ENCODE data around the gene CRTC3. TPM values are rescaled to one million over a fixed set of nuclear protein-coding genes. Genes with fewer than 3 reads are reported as not detected.
A peak's percentile ranks its signal among the peaks of the same experiment; 100 is the strongest.

The CRTC3 gene, protein sequence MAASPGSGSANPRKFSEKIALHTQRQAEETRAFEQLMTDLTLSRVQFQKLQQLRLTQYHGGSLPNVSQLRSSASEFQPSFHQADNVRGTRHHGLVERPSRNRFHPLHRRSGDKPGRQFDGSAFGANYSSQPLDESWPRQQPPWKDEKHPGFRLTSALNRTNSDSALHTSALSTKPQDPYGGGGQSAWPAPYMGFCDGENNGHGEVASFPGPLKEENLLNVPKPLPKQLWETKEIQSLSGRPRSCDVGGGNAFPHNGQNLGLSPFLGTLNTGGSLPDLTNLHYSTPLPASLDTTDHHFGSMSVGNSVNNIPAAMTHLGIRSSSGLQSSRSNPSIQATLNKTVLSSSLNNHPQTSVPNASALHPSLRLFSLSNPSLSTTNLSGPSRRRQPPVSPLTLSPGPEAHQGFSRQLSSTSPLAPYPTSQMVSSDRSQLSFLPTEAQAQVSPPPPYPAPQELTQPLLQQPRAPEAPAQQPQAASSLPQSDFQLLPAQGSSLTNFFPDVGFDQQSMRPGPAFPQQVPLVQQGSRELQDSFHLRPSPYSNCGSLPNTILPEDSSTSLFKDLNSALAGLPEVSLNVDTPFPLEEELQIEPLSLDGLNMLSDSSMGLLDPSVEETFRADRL
- polyA plus RNA-seq (2013): 36.5 and 36.8 TPM in 2 replicates

DNA sequence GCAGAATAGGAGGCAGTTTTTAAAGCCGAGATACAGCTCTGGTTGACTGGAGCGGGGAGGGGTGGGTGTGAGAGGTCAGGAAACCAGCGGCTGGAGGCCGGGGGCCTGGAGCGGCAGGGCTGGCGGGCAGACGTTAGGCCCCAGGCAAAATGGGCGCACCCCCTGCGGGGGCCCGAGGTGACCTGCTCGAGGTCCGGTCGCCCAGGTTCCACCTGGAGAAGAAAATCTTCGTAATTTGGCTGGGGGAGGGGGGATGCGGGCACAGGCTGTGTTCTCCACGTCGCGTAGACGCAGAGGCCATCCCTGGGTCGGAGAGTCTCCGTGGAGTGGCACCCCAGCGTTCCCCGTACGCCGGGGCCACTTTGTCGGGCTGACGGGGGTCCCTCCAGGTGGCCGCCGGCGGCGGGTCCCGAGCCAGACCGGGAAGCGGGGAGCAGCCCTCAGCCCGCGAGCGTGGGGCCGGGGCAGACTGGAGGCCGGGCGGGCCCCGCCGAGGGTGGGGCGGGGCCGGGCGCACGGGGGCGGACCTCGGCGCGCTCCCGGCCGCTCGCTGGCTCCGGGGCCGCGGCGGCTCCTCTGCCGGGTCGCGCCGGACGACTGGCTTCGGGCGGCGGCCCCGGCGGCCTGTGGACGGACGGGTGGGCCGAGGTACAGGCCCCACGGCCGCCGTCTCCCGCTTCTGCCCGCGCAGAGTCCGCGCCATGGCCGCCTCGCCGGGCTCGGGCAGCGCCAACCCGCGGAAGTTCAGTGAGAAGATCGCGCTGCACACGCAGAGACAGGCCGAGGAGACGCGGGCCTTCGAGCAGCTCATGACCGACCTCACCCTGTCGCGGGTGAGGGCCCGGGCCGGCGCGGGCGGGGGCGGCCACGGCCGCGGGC, at the start of gene CRTC3:
CRTC3 (plus strand) TSS at position 553 of the 879 bp plus-strand sequence; CDS start at position 702, 149 bp downstream.
- peak within 1 kb of the TSS; percentile 99 for H2AFZ ChIP-seq (ENCODE audit: insufficient read depth, low read length, poor library complexity)
- no CpG with 5 or more reads among the region's 104 CpGs for WGBS (ENCODE audit: extremely low coverage, insufficient coverage, insufficient read length)
- peak; percentile 93 for DNase-seq
- H3K9me3 ChIP-seq (ENCODE audit: insufficient read depth, low read depth, low read length): no peaks in the 10 kb centered on the region
- no peaks in the 10 kb centered on the region for H3K36me3 ChIP-seq (ENCODE audit: control insufficient read depth in 1 of 2, insufficient read depth in 2 of 2, low read length in 2 of 2)
- H3K23ac ChIP-seq (ENCODE audit: low read length): no peak within 1 kb of the TSS
- H3K79me2 ChIP-seq (ENCODE audit: control insufficient read depth, insufficient read depth, low read length, poor library complexity): peaks cover 15% of the 10 kb centered on the region
- H3K4ac ChIP-seq (ENCODE audit: low read depth, low read length): peak within 1 kb of the TSS; percentile 97
- H2BK120ac ChIP-seq (ENCODE audit: insufficient read depth, low read length, poor library complexity): peak within 1 kb of the TSS; percentile 94
- H3K18ac ChIP-seq (ENCODE audit: low read length): peak within 1 kb of the TSS; percentile 89
- no peaks in the 10 kb centered on the region for H3K27me3 ChIP-seq (ENCODE audit: insufficient read depth, low read length)
- H3K4me3 ChIP-seq (ENCODE audit: low read depth, low read length): peak within 1 kb of the TSS; percentile 97
- H3K79me1 ChIP-seq (ENCODE audit: low read length): peaks cover 16% of the 10 kb centered on the region
- peak within 1 kb of the TSS; percentile 99 for H3K14ac ChIP-seq (ENCODE audit: low read length)
- peak within 1 kb of the TSS; percentile 90 for H3K27ac ChIP-seq (ENCODE audit: low read depth, low read length)
- H2BK12ac ChIP-seq (ENCODE audit: low read length): peak within 1 kb of the TSS; percentile 84
- peaks cover 7 to 12% of the 10 kb centered on the region in 2 experiments for H3K4me1 ChIP-seq (ENCODE audit: control insufficient read depth in 1 of 2, insufficient read depth in 2 of 2, low read length in 2 of 2)
- H3K9ac ChIP-seq (ENCODE audit: low read length): peak within 1 kb of the TSS; percentile 85
- H4K12ac ChIP-seq (ENCODE audit: low read depth, low read length): peak within 1 kb of the TSS; percentile 93
- peak within 1 kb of the TSS; percentile 94 for H2BK5ac ChIP-seq (ENCODE audit: low read depth, low read length, poor library complexity)
- H3K4me2 ChIP-seq (ENCODE audit: low read length): peak within 1 kb of the TSS; percentile 99
- H4K8ac ChIP-seq (ENCODE audit: low read depth, low read length): peak within 1 kb of the TSS; percentile 98
- no peak within 1 kb of the TSS for H2AK5ac ChIP-seq (ENCODE audit: low read length)
- peak within 1 kb of the TSS; percentile 96 for H4K91ac ChIP-seq (ENCODE audit: low read depth, low read length)

DNA sequence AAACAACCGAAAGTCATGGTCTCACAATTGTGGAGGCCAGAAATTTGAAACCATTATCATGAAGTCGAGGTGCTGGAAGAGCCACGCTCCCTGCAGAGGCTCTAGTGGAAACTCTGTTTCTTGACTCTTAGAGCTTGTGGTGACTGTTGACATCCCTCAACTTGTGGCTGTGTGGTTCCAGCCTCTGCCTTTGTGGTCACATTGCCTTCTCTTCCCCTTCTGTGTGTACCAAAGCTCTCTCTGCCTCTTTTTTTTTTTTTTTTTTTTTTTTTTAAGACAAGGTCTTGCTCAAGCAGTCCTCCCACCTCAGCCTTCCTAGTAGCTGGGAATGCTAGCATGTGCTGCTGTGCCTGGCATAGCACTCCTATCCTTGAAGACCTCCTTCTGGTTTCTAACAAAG, 48.7 kb upstream of the CRTC3 start:
- no peak for DNase-seq
- no peak overlapping the region for H2AFZ ChIP-seq (ENCODE audit: insufficient read depth, low read length, poor library complexity)
- H3K4ac ChIP-seq (ENCODE audit: low read depth, low read length): peak overlapping the region; percentile 50
- H3K9me3 ChIP-seq (ENCODE audit: insufficient read depth, low read depth, low read length): no peaks in the 10 kb centered on the region
- H2AK5ac ChIP-seq (ENCODE audit: low read length): peak overlapping the region; percentile 96
- peak overlapping the region; percentile 88 for H3K18ac ChIP-seq (ENCODE audit: low read length)
- peaks cover 19% of the 10 kb centered on the region for H3K79me1 ChIP-seq (ENCODE audit: low read length)
- H2BK5ac ChIP-seq (ENCODE audit: low read depth, low read length, poor library complexity): peak overlapping the region; percentile 86
- no peaks in the 10 kb centered on the region for H3K27me3 ChIP-seq (ENCODE audit: insufficient read depth, low read length)
- H4K12ac ChIP-seq (ENCODE audit: low read depth, low read length): peak overlapping the region; percentile 65
- H3K4me3 ChIP-seq (ENCODE audit: low read depth, low read length): no peak overlapping the region
- peak overlapping the region; percentile 90 for H2BK120ac ChIP-seq (ENCODE audit: insufficient read depth, low read length, poor library complexity)
- no peak overlapping the region for H3K4me2 ChIP-seq (ENCODE audit: low read length)
- H3K9ac ChIP-seq (ENCODE audit: low read length): no peak overlapping the region
- H3K36me3 ChIP-seq (ENCODE audit: control insufficient read depth in 1 of 2, insufficient read depth in 2 of 2, low read length in 2 of 2): peaks cover 24 to 30% of the 10 kb centered on the region in 2 experiments
- H3K23ac ChIP-seq (ENCODE audit: low read length): no peak overlapping the region
- peak overlapping the region; percentile 77 for H3K14ac ChIP-seq (ENCODE audit: low read length)
- peak overlapping the region; percentile 93 for H2BK12ac ChIP-seq (ENCODE audit: low read length)
- peaks cover 18 to 19% of the 10 kb centered on the region in 2 experiments for H3K4me1 ChIP-seq (ENCODE audit: control insufficient read depth in 1 of 2, insufficient read depth in 2 of 2, low read length in 2 of 2)
- H3K79me2 ChIP-seq (ENCODE audit: control insufficient read depth, insufficient read depth, low read length, poor library complexity): peaks cover 3% of the 10 kb centered on the region
- H4K8ac ChIP-seq (ENCODE audit: low read depth, low read length): peak overlapping the region; percentile 73
- peak overlapping the region; percentile 32 for H3K27ac ChIP-seq (ENCODE audit: low read depth, low read length)
- peak overlapping the region; percentile 52 for H4K91ac ChIP-seq (ENCODE audit: low read depth, low read length)
- WGBS (ENCODE audit: extremely low coverage, insufficient coverage, insufficient read length): no CpG with 5 or more reads among the region's 3 CpGs

DNA sequence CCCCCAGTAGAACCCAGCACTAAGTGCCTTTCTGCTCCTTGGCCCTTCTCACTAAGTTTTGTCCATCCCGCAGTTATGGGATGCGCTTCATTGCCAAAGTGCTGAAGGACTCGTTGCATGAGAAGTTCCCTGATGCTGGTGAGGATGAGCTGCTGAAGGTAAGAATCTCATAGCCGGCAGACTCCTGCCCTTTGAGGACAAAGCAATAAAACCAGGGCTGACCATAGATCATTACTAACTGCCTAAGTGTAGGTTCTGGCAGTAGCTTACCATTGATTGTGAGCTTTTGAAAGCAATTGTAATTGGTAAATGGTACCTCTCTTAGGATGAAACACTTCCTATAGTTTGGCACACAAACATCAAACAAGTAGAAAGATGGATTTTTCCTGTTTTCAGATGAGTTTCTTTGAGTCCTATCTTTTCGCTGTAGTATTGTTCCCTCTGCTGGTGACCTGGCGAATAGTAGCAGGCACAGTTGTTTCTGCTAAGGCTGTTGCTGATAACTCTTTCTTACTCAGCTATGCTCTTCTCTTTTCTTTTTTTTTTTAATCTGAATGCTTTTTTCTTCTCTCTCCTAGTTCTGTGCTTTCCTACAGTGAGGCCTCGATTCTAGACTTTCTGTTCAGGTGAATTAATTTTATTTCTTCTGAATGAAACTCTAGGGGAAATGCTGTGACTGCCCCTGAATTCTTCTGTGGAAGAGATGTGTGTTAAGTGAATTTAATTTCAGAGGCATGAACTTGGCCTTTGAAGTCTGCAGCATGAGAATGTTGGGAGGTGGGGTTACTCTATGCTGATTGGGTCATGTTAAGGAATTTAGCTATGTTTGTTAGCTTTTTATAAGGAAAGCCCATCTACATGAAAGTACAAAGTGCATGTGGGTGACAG, 47.4 kb upstream of the CRTC3 start:
- Histone ChIP-seq H3K14ac (ENCODE audit: low read length) (no peak overlapping the region), H3K27me3 (ENCODE audit: insufficient read depth, low read length) (no peaks in the 10 kb centered on the region), H3K27ac (ENCODE audit: low read depth, low read length) (no peak overlapping the region), H2AFZ (ENCODE audit: insufficient read depth, low read length, poor library complexity) (no peak overlapping the region), H4K12ac (ENCODE audit: low read depth, low read length) (no peak overlapping the region), H4K91ac (ENCODE audit: low read depth, low read length) (no peak overlapping the region), H2BK12ac (ENCODE audit: low read length) (no peak overlapping the region), H3K4me2 (ENCODE audit: low read length) (no peak overlapping the region), H2BK120ac (ENCODE audit: insufficient read depth, low read length, poor library complexity) (no peak overlapping the region), H2BK5ac (ENCODE audit: low read depth, low read length, poor library complexity) (no peak overlapping the region), H3K23ac (ENCODE audit: low read length) (no peak overlapping the region), H3K4ac (ENCODE audit: low read depth, low read length) (no peak overlapping the region), H3K79me2 (ENCODE audit: control insufficient read depth, insufficient read depth, low read length, poor library complexity) (peaks cover 3% of the 10 kb centered on the region), H3K4me3 (ENCODE audit: low read depth, low read length) (no peak overlapping the region), H4K8ac (ENCODE audit: low read depth, low read length) (no peak overlapping the region), H2AK5ac (ENCODE audit: low read length) (no peak overlapping the region), H3K9me3 (ENCODE audit: insufficient read depth, low read depth, low read length) (no peaks in the 10 kb centered on the region), H3K36me3 (ENCODE audit: control insufficient read depth in 1 of 2, insufficient read depth in 2 of 2, low read length in 2 of 2) (peaks cover 27 to 37% of the 10 kb centered on the region in 2 experiments), H3K4me1 (ENCODE audit: control insufficient read depth in 1 of 2, insufficient read depth in 2 of 2, low read length in 2 of 2) (peaks cover 18 to 19% of the 10 kb centered on the region in 2 experiments), H3K18ac (ENCODE audit: low read length) (no peak overlapping the region), H3K9ac (ENCODE audit: low read length) (no peak overlapping the region), H3K79me1 (ENCODE audit: low read length) (peaks cover 19% of the 10 kb centered on the region)
- peak; percentile 42 to 69 for DNase-seq
- no CpG with 5 or more reads among the region's 7 CpGs for WGBS (ENCODE audit: extremely low coverage, insufficient coverage, insufficient read length)
